ENCODE measurements around the gene PTGES. TPM values are rescaled to one million over a fixed set of nuclear protein-coding genes. Genes with fewer than 3 reads are reported as not detected.

Gene PTGES, protein sequence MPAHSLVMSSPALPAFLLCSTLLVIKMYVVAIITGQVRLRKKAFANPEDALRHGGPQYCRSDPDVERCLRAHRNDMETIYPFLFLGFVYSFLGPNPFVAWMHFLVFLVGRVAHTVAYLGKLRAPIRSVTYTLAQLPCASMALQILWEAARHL
- total RNA-seq = 0.09 and 0.65 TPM in 2 replicates

DNA sequence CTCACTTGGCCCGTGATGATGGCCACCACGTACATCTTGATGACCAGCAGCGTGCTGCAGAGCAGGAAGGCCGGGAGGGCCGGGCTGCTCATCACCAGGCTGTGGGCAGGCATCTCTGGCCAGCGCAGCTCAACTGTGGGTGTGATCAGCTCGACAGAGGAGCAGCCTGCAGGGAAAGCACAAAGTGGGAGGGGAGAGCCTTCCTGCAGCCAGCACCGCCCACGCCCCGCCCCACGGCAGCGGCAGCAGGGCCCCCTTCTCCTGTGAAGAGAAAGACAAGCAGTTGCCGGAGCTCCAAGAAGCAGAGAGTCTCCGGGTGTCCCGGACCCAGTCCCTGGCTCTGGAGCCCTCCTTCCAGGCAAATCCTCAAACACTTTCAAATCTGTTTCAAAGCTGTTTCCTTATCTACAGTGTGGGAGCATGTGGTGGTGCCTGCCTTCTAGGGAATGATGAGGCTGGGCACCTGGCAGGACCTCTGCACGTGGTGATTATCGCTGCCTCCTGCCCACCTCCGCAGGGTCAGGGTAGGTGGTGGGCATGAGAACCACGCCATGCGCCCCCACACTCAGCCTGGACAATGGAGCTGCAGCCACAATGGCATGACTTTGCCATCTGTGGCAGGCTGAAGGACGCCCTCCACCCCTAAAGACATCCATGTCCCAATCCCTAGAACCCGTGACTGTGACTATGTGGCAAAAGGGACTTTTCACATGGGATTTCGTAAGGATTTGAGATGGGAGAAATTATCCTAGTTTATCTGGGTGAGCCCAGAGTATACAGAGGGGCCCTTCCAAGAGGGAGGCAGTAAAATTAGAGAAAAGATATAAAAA, at the start of gene PTGES:
TSS of gene PTGES (minus strand) at position 143 of the 830 bp plus-strand sequence. CDS start at position 113, 30 bp downstream.

Other genes with a start within 250 kb of the PTGES start
- gene C9orf50, start 131.9 kb downstream of the PTGES start, total RNA-seq = not detected in 2 replicates
- 19.8 and 20.4 TPM in 2 replicates for gene NTMT1, start 126.9 kb downstream of the PTGES start, total RNA-seq
- gene ASB6, start 110.9 kb downstream of the PTGES start, total RNA-seq = 9.5 and 10.2 TPM in 2 replicates
- 0.17 and 0.33 TPM in 2 replicates for gene PRRX2, start 87.4 kb downstream of the PTGES start, total RNA-seq
- 22.3 and 25.5 TPM in 2 replicates for gene TOR1B, start 50.1 kb upstream of the PTGES start, total RNA-seq
- gene TOR1A, start 71.1 kb upstream of the PTGES start, total RNA-seq = 23.1 and 25.4 TPM in 2 replicates
- 31.4 and 32.0 TPM in 2 replicates for gene C9orf78, start 82.2 kb upstream of the PTGES start, total RNA-seq
- 5.5 TPM in 2 replicates for gene USP20, start 82.4 kb upstream of the PTGES start, total RNA-seq

Measured in dermis lymphatic vessel endothelial cell (primary cell).